Brain microvascular endothelial cell (primary cell): ENCODE measurements around the gene TXNRD2.

Experiments used
- DNase-seq: peaks from one replicate; pipeline ENCODE4 v3.0.0-alpha.2; 2020
- H3K27ac ChIP-seq: fragments of 250-450 bp; sonication (Bioruptor Pico); 2 replicates; pipeline ENCODE4 v1.5.1; 2020; ENCODE audit warnings: mild to moderate bottlenecking, moderate library complexity
- H3K27me3 ChIP-seq: fragments of 250-450 bp; sonication (Bioruptor Pico); replicated peaks from 2 replicates; pipeline ENCODE4 v1.5.1; 2020; ENCODE audit warnings: mild to moderate bottlenecking
- H3K36me3 ChIP-seq: fragments of 250-450 bp; sonication (Bioruptor Pico); replicated peaks from 2 replicates; pipeline ENCODE4 v1.5.1; 2020; ENCODE audit warnings: mild to moderate bottlenecking
- H3K4me3 ChIP-seq: 2 replicates; pipeline ENCODE4 v1.5.1; 2011; ENCODE audit warnings: low read depth, mild to moderate bottlenecking, control low read depth, low read length, moderate library complexity
- CTCF ChIP-seq: IDR thresholded peaks from 2 replicates; pipeline ENCODE4 v1.5.1; 2011; ENCODE audit warnings: low read depth, mild to moderate bottlenecking, moderate library complexity, low read length, control low read depth, inconsistent platforms; ENCODE audit errors: missing control alignments
- in situ Hi-C: cut with HindIII; loops from 2 replicates; pipeline ENCODE4 v1.10.0; 2017; ENCODE audit warnings: low sequenced_read_pairs, low pct_ligation_motif_present

TXNRD2 gene

DNA sequence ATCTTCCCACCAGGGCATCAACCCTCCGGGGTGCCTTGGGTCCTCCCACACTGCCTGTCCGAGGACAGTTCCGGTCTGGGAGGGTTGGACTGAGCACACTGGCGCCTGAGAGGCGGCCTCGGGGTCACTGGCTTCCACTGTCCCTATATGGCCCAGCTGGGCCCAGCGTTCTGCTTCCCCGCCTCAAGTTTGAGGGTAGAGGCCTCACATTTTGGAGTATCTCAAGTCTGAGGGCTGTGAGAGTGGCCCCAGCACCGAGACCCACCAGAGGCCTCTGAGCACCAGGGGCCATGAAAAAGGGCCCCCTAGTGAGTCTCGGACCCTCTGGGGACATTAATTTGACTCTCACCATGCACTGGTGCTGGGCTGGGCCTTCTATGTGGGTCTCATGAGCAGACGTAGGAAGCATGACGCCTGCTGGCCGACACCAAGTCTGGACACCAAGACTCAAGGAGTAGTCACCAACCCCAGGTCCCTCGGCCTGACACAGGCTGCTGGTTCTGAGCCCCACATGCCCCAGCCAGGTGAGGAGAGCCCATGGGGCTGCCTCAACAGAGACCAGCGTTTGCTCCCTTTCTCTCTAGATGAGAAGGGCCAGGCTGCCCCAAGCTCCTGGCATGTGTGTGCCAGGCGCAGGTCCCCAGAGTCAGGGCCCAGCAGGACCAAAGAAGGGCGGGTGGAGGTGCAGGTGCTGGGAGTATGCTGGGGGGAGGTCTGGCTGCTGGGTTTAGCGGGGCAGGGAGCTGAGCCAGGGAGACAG lies 47.5 kb upstream of the TXNRD2 start:
- DNase-seq = no peak
- Histone ChIP-seq H3K36me3 (no peaks in the 10 kb centered on the region), H3K27ac (no peak overlapping the region), H3K27me3 (no peaks in the 10 kb centered on the region), H3K4me3 (no peak overlapping the region)
- in situ Hi-C loops = no loop called here
- no peak for TF ChIP-seq CTCF

- no peak overlapping the region for H3K27ac ChIP-seq
- H3K27me3 ChIP-seq = no peaks in the 10 kb centered on the region
- TF ChIP-seq CTCF = no peak
- in situ Hi-C loops = no loop called here
- no peak for DNase-seq
- no peak overlapping the region for H3K4me3 ChIP-seq
- H3K36me3 ChIP-seq = no peaks in the 10 kb centered on the region
These were observed 46.8 kb upstream of the TXNRD2 start for GRCh38 chr22:19988331-19988808.

- no peak for TF ChIP-seq CTCF
- no peak overlapping the region for H3K27ac ChIP-seq
- no peaks in the 10 kb centered on the region for H3K27me3 ChIP-seq
- no peak for DNase-seq
- H3K4me3 ChIP-seq = no peak overlapping the region
- in situ Hi-C loops = no loop called here
- no peaks in the 10 kb centered on the region for H3K36me3 ChIP-seq
These were observed 46.0 kb upstream of the TXNRD2 start for GRCh38 chr22:19987394-19988306.

DNA sequence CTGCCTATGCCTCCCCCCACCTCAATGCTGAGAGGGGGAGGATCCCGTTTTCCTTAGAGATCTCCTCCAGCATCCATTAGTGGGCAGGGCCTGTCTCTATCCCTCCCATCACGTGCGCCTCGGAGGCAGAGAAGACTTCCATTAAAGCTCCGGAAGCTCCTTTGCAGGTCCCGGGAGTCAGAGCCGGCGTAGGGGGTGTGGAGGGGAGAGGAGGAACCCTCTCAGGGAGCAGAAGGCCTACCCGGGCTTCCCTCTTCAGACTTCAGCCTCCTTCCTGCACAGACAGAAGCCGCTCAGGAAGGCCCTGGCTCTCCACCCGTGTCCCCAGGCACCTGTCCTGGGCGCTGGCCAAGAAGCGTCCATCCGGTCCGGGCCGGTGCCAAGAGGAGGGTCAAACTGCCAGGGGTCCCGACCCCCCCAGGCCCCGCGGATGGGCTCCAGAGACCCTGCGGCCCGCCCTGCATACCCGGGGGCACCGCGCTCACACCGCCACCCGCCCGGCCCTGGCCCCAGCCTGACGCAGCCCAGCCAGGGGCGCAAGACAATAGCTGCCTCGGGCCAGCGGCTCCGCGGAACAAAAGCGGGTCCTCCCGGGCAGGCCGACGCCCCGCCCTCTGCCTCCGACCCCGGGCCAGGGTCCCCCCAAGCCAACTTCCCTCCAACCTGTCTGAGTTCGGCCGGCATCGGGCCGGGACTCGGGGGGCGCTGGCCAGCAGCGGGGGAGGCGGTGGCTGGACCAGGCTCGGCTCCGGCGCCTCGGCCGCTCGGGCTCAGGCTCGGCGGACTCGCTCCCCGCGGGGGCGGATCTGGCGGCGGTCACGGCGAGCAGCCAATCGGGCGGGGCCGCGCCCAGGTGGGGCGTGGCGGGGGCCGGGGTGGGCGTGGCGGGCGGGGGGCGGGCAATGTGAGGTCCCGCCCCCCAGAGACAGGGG lies 45.1 kb upstream of the TXNRD2 start:
- peak; percentile 46 for DNase-seq
- no peaks in the 10 kb centered on the region for H3K27me3 ChIP-seq
- peak overlapping the region; percentile 58 for H3K4me3 ChIP-seq
- TF ChIP-seq CTCF = no peak
- in situ Hi-C loops = no loop called here
- H3K27ac ChIP-seq = no peak overlapping the region
- no peaks in the 10 kb centered on the region for H3K36me3 ChIP-seq

GRCh38 chr22:19986011-19986409 lies 44.4 kb upstream of the TXNRD2 start:
- in situ Hi-C loops = no loop called here
- Histone ChIP-seq H3K27ac (no peak overlapping the region), H3K27me3 (no peaks in the 10 kb centered on the region), H3K4me3 (peak overlapping the region; percentile 58), H3K36me3 (no peaks in the 10 kb centered on the region)
- no peak for DNase-seq
- TF ChIP-seq CTCF = no peak
